Activated CD4-positive, alpha-beta memory T cell treated with anti-CD3 and anti-CD28 coated beads for 36 hours (primary cell): ENCODE measurements around the gene MARCOL. TPM values are rescaled to one million over a fixed set of nuclear protein-coding genes. Genes with fewer than 3 reads are reported as not detected.

Experiments
- CTCF ChIA-PET: fragments of 350-600 bp; sonication (Branson Sonifier 250); formaldehyde crosslinking; loops from one replicate; lab custom pipeline; 2021; ENCODE audit warnings: antibody characterized with exemption, inconsistent platforms; lab: Charles Lee
- POLR2A ChIA-PET: fragments of 350-600 bp; sonication (Branson Sonifier 250); formaldehyde crosslinking; loops from one replicate; lab custom pipeline; 2021; ENCODE audit warnings: antibody characterized with exemption; lab: Charles Lee
- DNase-seq: peaks from one replicate; pipeline ENCODE4 v3.0.0-alpha.2; 2020
- H3K27ac Mint-ChIP-seq: one replicate; pipeline ENCODE4 v1.8.0; 2021; ENCODE audit warnings: mixed read lengths
- H3K27me3 Mint-ChIP-seq: one replicate; pipeline ENCODE4 v1.8.0; 2021; ENCODE audit warnings: mixed read lengths
- H3K36me3 Mint-ChIP-seq: one replicate; pipeline ENCODE4 v1.8.0; 2021; ENCODE audit warnings: mixed read lengths
- H3K4me1 Mint-ChIP-seq: one replicate; pipeline ENCODE4 v1.8.0; 2021; ENCODE audit warnings: low read depth, mixed read lengths
- H3K4me3 Mint-ChIP-seq: one replicate; pipeline ENCODE4 v1.8.0; 2021; ENCODE audit warnings: mild to moderate bottlenecking, mixed read lengths
- H3K9me3 Mint-ChIP-seq: one replicate; pipeline ENCODE4 v1.8.0; 2021; ENCODE audit warnings: mixed read lengths
- intact Hi-C: fragments of 100-400 bp; cut with micrococcal nuclease; formaldehyde crosslinking; loops from one replicate; pipeline ENCODE4 v1.15.1; 2023
- total RNA-seq, 2 experiments: library from RNA; stranded (reverse); gene quantifications; one replicate each; pipeline ENCODE4 v1.2.3, GENCODE V29; 2021

The MARCOL gene, protein sequence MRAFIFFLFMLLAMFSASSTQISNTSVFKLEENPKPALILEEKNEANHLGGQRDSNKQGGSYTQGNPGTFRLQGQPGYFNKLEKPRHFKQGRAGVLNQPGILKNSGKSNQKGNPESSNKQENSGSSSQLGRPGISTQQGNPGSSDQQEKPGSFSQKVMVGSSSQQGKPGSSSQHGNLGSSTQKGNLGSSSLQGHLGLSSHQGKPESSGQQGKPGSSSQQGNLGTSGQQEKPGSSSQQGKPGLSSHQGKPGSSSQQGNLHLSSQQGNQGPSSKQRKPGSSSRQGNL
- not detected for total RNA-seq

DNA sequence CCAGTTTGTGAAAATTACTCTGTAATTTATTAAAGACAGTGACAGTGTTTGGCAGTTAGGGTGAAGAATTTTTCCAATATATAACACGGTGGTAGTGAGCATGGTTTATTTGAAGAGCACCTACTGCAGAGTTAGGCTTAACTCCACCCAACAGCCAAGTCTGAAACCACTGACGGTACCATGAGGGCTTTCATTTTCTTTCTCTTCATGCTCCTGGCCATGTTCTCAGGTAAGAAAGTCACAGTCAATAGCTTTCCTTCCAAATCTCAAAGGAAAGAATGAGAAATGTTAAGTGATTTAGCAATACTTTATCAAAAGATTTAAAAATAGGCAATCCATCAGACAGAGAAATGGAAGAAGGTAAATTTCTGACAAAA is at the start of gene MARCOL:
MARCOL (plus strand) TSS at position 108 of the 377 bp plus-strand sequence; CDS start at position 181, 73 bp downstream.
- ChIA-PET CTCF (no interaction called here), POLR2A (no interaction called here)
- no peak for DNase-seq
- no peaks in the 10 kb centered on the region for H3K4me1 Mint-ChIP-seq
- intact Hi-C loops = no loop called here
- peaks cover 3% of the 10 kb centered on the region for H3K27me3 Mint-ChIP-seq
- no peaks in the 10 kb centered on the region for H3K9me3 Mint-ChIP-seq
- H3K27ac Mint-ChIP-seq = no peak within 1 kb of the TSS
- no peak within 1 kb of the TSS for H3K4me3 Mint-ChIP-seq
- H3K36me3 Mint-ChIP-seq = no peaks in the 10 kb centered on the region

DNA sequence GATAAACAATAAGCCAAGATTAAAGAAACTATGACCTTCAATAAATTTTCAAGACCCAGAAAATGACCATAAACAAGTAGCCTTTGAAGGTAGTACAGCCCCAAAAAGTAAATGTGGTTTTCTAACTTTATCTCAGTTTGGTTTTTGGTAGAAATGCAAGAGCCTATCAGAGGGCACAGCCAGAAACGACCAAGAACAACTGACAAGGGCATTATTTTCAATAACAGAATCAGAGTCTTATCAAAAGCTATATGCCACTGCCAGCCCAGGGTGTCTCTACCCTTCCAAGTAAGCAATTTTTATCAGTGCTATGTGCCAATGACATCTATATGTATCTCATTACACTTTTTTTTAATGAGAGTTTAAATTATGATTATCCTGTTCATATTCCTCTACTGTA is 47.3 kb upstream of the MARCOL start:
- Mint-ChIP-seq H3K4me1 (peaks cover 5% of the 10 kb centered on the region), H3K36me3 (no peaks in the 10 kb centered on the region), H3K27ac (no peak overlapping the region), H3K9me3 (no peaks in the 10 kb centered on the region), H3K27me3 (peaks cover 6% of the 10 kb centered on the region), H3K4me3 (no peak overlapping the region)
- ChIA-PET CTCF (no interaction called here), POLR2A (no interaction called here)
- DNase-seq = no peak
- intact Hi-C loops = no loop called here

DNA sequence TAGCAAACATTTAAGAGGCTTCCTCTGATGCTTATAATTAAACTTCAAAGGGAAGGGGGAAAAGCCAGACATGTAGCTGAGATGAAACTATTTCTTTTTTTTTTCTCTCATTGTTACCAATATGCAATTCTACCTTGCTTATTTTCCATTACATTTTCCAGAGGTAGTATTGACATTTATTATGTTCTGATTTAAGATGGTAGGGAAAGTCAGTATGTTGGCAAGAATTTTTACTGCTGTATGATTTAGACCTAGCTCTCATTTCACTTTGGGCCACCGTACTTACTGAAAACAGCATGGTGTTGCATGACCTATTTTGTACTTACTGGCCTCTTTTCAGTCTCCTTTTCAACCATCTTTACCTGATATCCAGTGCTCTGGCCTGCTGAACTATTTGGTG is 45.1 kb upstream of the MARCOL start:
- ChIA-PET CTCF (no interaction called here), POLR2A (no interaction called here)
- no peak overlapping the region for H3K27ac Mint-ChIP-seq

DNA sequence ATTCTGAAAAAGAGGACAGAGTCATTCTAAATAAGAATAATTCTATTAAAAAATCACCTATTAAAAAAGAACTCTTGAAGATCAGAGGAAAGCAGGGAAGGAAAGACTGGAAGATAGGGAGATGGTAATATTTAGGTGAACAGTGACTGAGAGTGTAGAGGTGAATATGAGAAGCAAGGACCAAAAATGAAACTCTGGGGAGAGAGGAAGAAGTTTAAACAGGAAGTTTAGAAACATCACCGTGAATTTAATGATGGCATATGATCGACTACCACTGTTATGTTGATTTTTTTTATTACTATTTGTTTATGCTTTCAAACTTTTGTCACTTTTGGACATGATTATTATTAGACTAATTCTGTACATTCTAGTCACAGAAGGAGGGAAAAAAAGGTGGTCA is 37.2 kb upstream of the MARCOL start:
- Mint-ChIP-seq H3K4me1 (no peaks in the 10 kb centered on the region), H3K27ac (no peak overlapping the region), H3K4me3 (no peak overlapping the region), H3K9me3 (no peaks in the 10 kb centered on the region), H3K27me3 (peaks cover 2% of the 10 kb centered on the region), H3K36me3 (no peaks in the 10 kb centered on the region)
- ChIA-PET CTCF (no interaction called here), POLR2A (no interaction called here)
- DNase-seq = no peak
- intact Hi-C loops = no loop called here

More for the DNA sequence above, 45.1 kb upstream of the MARCOL start:
- intact Hi-C loops = loop anchor here (2.0 kb wide), 1 partner anchor 428 kb away; no protein-coding TSS in a partner anchor
- H3K36me3 Mint-ChIP-seq = no peaks in the 10 kb centered on the region
- peaks cover 2% of the 10 kb centered on the region for H3K27me3 Mint-ChIP-seq
- no peak for DNase-seq
- H3K4me3 Mint-ChIP-seq = no peak overlapping the region
- no peaks in the 10 kb centered on the region for H3K4me1 Mint-ChIP-seq
- H3K9me3 Mint-ChIP-seq = no peaks in the 10 kb centered on the region

DNA sequence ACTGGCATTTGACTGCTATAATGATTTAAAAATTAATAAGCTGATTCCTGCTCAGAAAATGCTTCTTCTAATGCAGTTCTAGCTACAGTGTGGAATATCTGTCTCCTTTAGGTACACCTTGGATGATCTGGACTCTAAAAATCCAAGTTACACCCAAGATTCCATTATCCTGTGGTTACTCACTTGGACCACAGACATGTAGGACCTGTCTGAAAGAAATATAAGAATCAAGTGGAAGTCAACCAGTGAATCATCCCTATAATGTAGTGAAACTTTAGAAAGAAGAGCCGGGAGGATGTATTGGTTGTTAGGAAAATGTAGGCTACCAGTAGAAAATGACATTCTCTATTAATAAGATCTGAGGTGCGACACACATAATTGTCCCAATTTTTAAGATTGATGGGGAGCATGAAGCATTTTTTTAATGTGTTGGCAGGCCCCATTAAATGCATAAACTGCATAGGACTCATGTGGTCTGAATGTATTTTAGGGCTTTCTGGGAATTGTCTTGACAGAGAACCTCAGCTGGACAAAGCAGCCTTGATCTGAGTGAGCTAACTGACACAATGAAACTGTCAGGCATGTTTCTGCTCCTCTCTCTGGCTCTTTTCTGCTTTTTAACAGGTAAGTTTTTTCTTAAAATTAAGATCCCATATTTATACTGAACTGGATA is 35.7 kb upstream of the MARCOL start, which contains the start of gene SPINK6:
SPINK6 (plus strand) TSS at position 512 of the 673 bp plus-strand sequence; CDS start at position 567, 55 bp downstream.
- Mint-ChIP-seq H3K36me3 (no peaks in the 10 kb centered on the region), H3K27me3 (peaks cover 3% of the 10 kb centered on the region), H3K9me3 (no peaks in the 10 kb centered on the region), H3K4me3 (no peak within 1 kb of the TSS), H3K27ac (no peak within 1 kb of the TSS), H3K4me1 (no peaks in the 10 kb centered on the region)
- no peak for DNase-seq
- intact Hi-C loops = no loop called here
- POLR2A ChIA-PET = no interaction called here
- CTCF ChIA-PET = no interaction called here

DNA sequence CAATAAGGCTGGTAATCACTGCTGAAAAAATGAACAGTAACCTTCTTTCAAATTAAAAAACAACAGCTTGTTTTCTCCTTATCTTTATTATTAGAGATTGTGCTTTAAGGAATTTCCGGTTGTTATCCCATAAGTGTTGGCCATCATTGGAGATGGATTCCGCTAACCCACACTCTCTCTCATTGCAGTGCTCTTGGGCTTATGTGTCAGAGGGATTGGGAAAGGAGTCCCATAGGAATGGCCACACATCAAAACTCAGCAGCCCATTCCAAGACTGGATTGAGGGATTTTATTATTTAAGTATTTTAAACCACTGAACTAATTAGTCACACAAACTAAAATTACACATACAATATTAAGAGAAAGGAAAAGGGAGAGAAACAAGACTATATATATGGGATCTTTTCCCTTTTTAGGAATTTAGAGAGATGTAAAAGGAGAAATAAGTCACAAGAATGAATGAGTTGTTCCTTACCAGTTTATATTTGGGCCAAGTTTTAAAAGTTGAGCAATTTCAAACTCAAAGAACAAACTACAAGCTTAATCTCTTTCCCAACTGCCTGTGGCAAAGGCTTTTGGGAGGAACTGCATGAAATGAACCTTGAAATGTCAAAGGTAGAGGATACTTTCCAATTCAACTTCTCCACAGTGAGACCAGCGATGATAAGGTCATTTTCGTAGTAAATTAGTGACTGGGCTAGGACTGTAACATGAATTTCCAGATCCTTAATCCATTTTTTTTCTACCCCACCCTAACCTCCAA is 33.1 kb upstream of the MARCOL start:
- DNase-seq = no peak
- no peaks in the 10 kb centered on the region for H3K9me3 Mint-ChIP-seq
- H3K4me3 Mint-ChIP-seq = no peak overlapping the region
- no peak overlapping the region for H3K27ac Mint-ChIP-seq
- intact Hi-C loops = no loop called here
- no peaks in the 10 kb centered on the region for H3K4me1 Mint-ChIP-seq
- CTCF ChIA-PET = no interaction called here
- no peaks in the 10 kb centered on the region for H3K36me3 Mint-ChIP-seq
- peaks cover 3% of the 10 kb centered on the region for H3K27me3 Mint-ChIP-seq
- POLR2A ChIA-PET = no interaction called here

DNA sequence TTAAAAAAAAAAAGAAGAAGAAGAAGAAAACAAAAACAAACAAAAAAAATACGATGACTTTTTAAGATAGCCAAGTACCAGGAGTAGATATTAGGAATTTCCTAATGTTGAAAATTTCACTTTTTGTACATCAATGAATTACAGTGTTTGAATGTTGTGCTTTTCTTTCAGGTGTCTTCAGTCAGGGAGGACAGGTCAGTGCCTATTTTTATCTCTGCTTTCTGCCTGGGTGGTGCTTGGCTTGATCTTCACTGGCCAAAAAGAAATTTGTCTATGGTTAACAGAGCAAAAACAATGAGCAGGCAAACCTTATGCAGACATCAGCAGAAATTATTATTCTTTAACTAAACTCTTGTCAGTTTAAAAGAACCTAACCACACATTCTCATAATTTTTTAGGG is 32.5 kb upstream of the MARCOL start:
- CTCF ChIA-PET = no interaction called here
- Mint-ChIP-seq H3K9me3 (no peaks in the 10 kb centered on the region), H3K36me3 (no peaks in the 10 kb centered on the region), H3K4me1 (no peaks in the 10 kb centered on the region), H3K27me3 (peaks cover 3% of the 10 kb centered on the region), H3K27ac (no peak overlapping the region), H3K4me3 (no peak overlapping the region)
- POLR2A ChIA-PET = no interaction called here
- DNase-seq = no peak
- intact Hi-C loops = no loop called here

DNA sequence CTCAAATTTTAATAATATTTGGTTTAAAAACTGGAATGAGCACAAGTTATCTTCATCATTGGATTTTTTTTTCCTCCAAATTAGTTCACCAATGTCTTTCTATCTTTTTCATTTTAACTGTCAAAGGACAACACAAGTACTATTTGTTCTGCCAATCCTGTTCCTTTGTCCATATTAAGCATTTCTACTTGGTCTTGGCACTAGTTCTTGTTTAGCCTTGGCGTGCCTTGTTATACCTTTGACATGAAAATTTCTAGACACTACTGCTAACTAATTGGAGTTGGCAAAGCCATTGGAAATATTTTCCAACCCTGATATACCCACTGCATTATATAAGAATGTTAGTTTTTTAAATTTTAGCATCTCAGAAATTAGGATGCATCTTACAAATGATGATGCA is 31.7 kb upstream of the MARCOL start:
- ChIA-PET POLR2A (no interaction called here), CTCF (no interaction called here)
- intact Hi-C loops = no loop called here
- Mint-ChIP-seq H3K4me1 (no peaks in the 10 kb centered on the region), H3K9me3 (no peaks in the 10 kb centered on the region), H3K4me3 (no peak overlapping the region), H3K27ac (no peak overlapping the region), H3K27me3 (peaks cover 3% of the 10 kb centered on the region), H3K36me3 (no peaks in the 10 kb centered on the region)
- DNase-seq = no peak

DNA sequence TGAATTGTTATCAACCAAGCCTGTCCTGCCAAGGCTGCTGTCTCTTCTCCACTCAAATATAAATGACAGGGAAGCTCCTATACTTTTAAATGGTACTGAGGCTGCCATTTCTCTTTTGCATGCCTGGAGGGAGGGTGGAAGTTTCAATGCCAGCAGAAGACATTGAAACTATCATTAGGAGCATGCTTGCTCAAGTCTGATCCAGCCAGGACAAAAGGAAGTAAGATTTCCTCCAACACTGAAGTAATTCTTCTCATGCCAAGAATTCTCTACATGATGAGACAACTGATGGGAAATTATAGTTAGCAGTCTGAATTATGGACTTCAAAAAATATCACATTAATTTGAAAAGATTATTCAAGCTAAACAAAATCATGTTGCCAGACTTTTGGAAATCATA is 30.1 kb upstream of the MARCOL start:
- no peaks in the 10 kb centered on the region for H3K9me3 Mint-ChIP-seq
- H3K36me3 Mint-ChIP-seq = no peaks in the 10 kb centered on the region
- H3K4me1 Mint-ChIP-seq = no peaks in the 10 kb centered on the region
- ChIA-PET CTCF (no interaction called here), POLR2A (no interaction called here)
- intact Hi-C loops = no loop called here
- H3K27me3 Mint-ChIP-seq = peaks cover 3% of the 10 kb centered on the region
- no peak overlapping the region for H3K27ac Mint-ChIP-seq
- H3K4me3 Mint-ChIP-seq = no peak overlapping the region
- DNase-seq = no peak

DNA sequence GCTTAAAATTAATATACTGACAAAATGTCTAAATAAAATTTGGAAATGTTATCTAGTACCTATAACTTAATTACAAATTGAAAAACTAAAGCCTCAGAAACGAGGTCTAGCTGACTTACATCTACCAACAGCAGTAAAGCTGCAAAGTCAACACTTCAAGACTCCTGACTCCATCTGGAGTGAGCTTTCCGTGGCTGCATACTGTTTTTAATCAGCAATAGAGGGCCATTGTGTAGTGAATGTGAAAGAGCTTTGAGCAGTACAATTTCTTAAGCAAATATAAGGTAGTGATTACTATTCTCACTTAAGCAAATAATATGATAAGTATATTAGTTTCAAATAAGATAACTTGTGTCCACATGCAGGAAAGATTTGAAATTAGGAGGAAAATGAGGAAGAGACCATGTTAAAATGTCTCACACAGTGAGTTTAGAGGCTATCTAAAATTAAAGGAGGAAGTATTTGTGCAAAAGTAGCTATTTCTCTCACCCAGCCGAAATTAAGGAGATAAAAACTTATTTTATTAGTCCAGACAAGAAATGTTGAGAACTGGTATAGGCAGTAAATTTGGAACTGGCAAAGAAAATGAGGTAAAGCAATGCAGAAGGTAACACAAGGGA is 29.1 kb upstream of the MARCOL start:
- Mint-ChIP-seq H3K4me1 (no peaks in the 10 kb centered on the region), H3K27me3 (peaks cover 3% of the 10 kb centered on the region), H3K9me3 (no peaks in the 10 kb centered on the region), H3K36me3 (no peaks in the 10 kb centered on the region), H3K27ac (no peak overlapping the region), H3K4me3 (no peak overlapping the region)
- POLR2A ChIA-PET = no interaction called here
- CTCF ChIA-PET = no interaction called here
- intact Hi-C loops = no loop called here
- no peak for DNase-seq

DNA sequence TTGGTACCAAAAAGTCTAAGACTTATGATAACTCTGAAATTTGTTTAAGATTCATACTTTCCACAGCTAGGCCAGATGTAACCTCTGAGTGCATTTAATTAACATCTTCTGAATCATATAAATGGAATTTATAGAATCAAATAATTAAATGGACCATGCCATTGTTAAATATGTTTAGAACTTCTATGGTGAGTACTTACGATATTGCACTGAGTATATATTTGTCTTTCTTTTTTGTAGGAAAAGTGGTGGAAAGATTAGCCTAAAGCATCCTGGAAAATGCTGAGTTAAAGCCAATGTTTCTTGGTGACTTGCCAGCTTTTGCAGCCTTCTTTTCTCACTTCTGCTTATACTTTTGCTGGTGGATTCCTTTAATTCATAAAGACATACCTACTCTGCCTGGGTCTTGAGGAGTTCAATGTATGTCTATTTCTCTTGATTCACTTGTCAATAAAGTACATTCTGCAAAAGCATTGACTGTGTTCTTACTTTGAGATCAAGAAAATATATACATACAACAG is 23.6 kb upstream of the MARCOL start:
- CTCF ChIA-PET = no interaction called here
- H3K27ac Mint-ChIP-seq = no peak overlapping the region
- H3K9me3 Mint-ChIP-seq = peaks cover 7% of the 10 kb centered on the region
- no peak for DNase-seq
- H3K4me3 Mint-ChIP-seq = no peak overlapping the region
- intact Hi-C loops = no loop called here
- no peaks in the 10 kb centered on the region for H3K27me3 Mint-ChIP-seq
- no peaks in the 10 kb centered on the region for H3K4me1 Mint-ChIP-seq
- POLR2A ChIA-PET = no interaction called here
- H3K36me3 Mint-ChIP-seq = no peaks in the 10 kb centered on the region

DNA sequence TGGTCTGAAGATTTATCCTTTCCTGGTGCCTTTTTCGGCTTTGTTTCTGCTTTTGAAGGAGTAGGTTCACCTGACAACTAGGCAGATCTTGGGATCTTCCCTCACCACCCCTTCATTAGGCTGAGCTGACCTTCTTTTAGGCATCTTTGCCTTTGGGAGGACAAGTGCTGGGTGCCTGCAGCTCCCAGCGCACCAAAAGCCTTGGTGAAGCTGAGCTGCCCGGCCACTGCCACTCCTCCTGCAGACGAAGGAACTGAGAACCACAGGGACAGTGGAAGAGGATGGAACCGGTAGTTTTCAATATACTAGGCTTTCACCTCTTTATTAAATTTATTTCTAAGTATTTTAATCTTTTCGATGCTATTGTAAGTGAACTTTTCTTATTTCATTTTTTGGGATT is 16.8 kb upstream of the MARCOL start:
- ChIA-PET POLR2A (no interaction called here), CTCF (no interaction called here)
- Mint-ChIP-seq H3K27ac (no peak overlapping the region), H3K36me3 (no peaks in the 10 kb centered on the region), H3K9me3 (peaks cover 7% of the 10 kb centered on the region), H3K4me1 (no peaks in the 10 kb centered on the region), H3K4me3 (no peak overlapping the region), H3K27me3 (peaks cover 7% of the 10 kb centered on the region)
- intact Hi-C loops = no loop called here
- no peak for DNase-seq
